NCI-H2171 treated with DMSO at 0.1 percent for 48 hours (cell line): ENCODE measurements around the gene HIVEP3.

ENCODE experiments used
- DNase-seq: peaks from one replicate; lab custom pipeline; 2025; lab: John Stamatoyannopoulos, UW

HIVEP3 gene

GRCh38 chr1:41497056-41497440 is 421.7 kb downstream of the HIVEP3 start:
- DNase-seq, result no peak

GRCh38 chr1:41496080-41497055 is 422.4 kb downstream of the HIVEP3 start:
- peak; percentile 60 for DNase-seq

GRCh38 chr1:41495210-41495948 is 423.3 kb downstream of the HIVEP3 start:
- peak; percentile 49 for DNase-seq

GRCh38 chr1:41494351-41495209 is 424.1 kb downstream of the HIVEP3 start:
- DNase-seq, result no peak

- no peak for DNase-seq
Measured at GRCh38 chr1:41493626-41494350, 424.9 kb downstream of the HIVEP3 start.

- no peak for DNase-seq
Measured at GRCh38 chr1:41493117-41493536, 425.6 kb downstream of the HIVEP3 start.

- DNase-seq, result peak; percentile 9
Measured at GRCh38 chr1:41492341-41492848, 426.3 kb downstream of the HIVEP3 start.

GRCh38 chr1:41490911-41491310 is 427.8 kb downstream of the HIVEP3 start:
- no peak for DNase-seq

GRCh38 chr1:41489561-41489960 is 429.2 kb downstream of the HIVEP3 start:
- DNase-seq, result no peak

GRCh38 chr1:41488040-41488951 is 430.4 kb downstream of the HIVEP3 start:
- no peak for DNase-seq

GRCh38 chr1:41487126-41488039 is 431.3 kb downstream of the HIVEP3 start:
- DNase-seq, result no peak

GRCh38 chr1:41486371-41487125 is 432.2 kb downstream of the HIVEP3 start:
- DNase-seq, result no peak

GRCh38 chr1:41486053-41486370 is 432.7 kb downstream of the HIVEP3 start:
- no peak for DNase-seq

GRCh38 chr1:41485605-41486004 is 433.1 kb downstream of the HIVEP3 start:
- no peak for DNase-seq

- peak; percentile 90 for DNase-seq
Measured at GRCh38 chr1:41484402-41485241, 434.1 kb downstream of the HIVEP3 start, which contains the start of gene EDN2. Gene EDN2, minus strand, starts transcription at chr1:41484683. Its CDS starts 82 bp downstream, at chr1:41484601.

GRCh38 chr1:41483960-41484401 is 434.7 kb downstream of the HIVEP3 start:
- DNase-seq, result no peak
